ENCODE results near the gene TMEM141. TPM values are rescaled to one million over a fixed set of nuclear protein-coding genes. Genes with fewer than 3 reads are reported as not detected.
"Not testable (repeated sequence)": the region's sequence is repeated elsewhere in the genome, so short reads cannot be mapped to it uniquely, and the experiment has no call there.

The TMEM141 gene
- total RNA-seq, 2 experiments from 2014 or later = 43.2 to 70.2 TPM

DNA sequence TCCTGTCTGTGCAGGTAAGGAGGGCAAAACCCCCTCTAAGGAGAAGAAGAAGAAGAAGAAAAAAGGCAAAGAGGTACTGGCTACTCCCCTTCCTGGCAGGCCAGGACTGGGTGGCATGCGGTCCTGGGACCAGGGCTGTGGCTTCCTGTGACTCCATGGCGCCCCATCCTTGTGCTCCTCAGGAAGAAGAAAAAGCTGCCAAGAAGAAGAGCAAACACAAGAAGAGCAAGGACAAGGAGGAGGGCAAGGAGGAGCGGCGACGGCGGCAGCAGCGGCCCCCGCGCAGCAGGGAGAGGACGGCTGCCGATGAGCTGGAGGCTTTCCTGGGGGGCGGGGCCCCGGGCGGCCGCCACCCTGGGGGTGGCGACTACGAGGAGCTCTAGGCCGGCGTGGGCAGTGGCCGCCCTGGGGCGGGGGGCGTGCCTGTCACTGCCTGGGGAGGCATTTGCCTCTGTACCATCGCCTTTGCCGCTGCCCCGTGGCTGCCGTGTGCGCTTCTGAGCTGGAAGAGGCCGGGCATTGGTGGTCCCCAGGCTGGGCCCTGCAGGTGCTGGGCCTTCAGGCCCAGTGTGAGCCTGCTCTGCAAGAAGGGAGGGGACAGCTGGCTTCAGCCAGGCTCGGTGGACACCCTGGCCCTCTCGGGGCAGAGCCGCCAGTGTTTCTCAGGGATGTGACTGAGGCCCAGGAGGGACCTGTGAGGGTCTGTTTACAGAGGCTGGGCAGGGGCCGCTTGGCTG is 49.2 kb downstream of the TMEM141 start:
- H3K27ac ChIP-seq (ENCODE audit: low read depth, low read length, poor library complexity, severe bottlenecking) = no peak overlapping the region
- no peaks in the 10 kb centered on the region for H3K9me3 ChIP-seq (ENCODE audit: low read length)
- POLR2A ChIA-PET = no interaction called here
- no peaks in the 10 kb centered on the region for H3K79me2 ChIP-seq (ENCODE audit: insufficient read depth, low read depth, low read length)
- peaks cover 45% of the 10 kb centered on the region for H3K36me3 ChIP-seq (ENCODE audit: insufficient read depth, low read length)
- H3K4me3 ChIP-seq (ENCODE audit: low read depth, low read length, poor library complexity, severe bottlenecking) = no peak overlapping the region
- TF ChIP-seq EZH2phosphoT487 (IDR thresholded peaks at IDR 0.05; ENCODE audit: borderline replicate concordance, low read depth, low read length) = no peak
- CTCF ChIA-PET (ENCODE audit: unreplicated experiment) = no interaction called here
- H2AFZ ChIP-seq (ENCODE audit: low read length) = no peak overlapping the region
- intact Hi-C loops (cut with micrococcal nuclease; ENCODE audit: unreplicated experiment) = no loop called here
- TSS peak; percentile 96 for BruUV-seq (replicated peaks)
- no peaks in the 10 kb centered on the region for H4K20me1 ChIP-seq (ENCODE audit: insufficient read depth, low read length)
- peaks cover 22% of the 10 kb centered on the region for H3K4me1 ChIP-seq (ENCODE audit: insufficient read depth, low read length, poor library complexity, severe bottlenecking)
- H3K4me2 ChIP-seq (ENCODE audit: low read length) = no peak overlapping the region
- no peaks in the 10 kb centered on the region for H3K9me2 ChIP-seq (ENCODE audit: insufficient read depth, low read length)
- DNase-seq (ENCODE audit: low spot score) = no peak

DNA sequence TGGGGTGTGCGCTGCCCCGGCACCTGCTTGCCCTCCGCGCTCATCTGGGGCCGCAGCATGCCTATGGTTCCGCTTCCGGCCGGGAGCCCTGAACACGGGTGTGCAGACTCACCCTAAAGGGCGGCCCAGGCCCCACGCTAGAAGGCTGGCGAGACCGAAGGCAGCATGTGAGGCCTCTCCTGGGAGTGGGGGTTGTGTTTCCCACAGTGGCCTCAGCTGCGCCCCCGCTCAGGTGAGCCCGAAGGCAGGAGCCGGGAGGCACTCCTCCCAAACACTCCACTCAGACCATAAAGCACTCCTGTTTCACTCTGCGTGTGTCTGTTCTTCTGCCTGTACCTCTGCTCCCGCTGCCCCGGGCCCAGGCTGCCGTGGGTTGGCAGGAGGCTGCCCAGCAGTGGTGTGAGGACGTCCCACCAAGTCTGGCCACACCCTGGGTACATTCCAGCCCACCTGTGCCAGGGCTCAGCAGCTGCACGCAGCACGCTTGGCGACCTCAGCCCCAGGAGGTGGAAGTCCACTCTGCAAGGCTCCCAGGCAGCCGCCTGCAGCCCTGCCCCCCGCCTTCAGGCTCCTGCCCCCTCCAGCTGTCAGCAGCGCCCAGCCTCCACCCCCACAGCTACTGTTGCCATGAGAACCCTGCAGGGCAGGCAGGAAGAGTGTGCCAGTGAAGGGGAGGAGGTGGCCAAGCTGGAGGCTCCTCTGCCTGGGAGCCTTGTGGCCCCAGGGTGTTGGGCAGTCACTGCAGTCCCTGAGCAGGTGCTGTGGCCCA is 49.9 kb downstream of the TMEM141 start:
- no peak overlapping the region for H2AFZ ChIP-seq (ENCODE audit: low read length)
- BruUV-seq (replicated peaks) = no TSS peak
- H3K4me2 ChIP-seq (ENCODE audit: low read length) = no peak overlapping the region
- no peaks in the 10 kb centered on the region for H3K9me2 ChIP-seq (ENCODE audit: insufficient read depth, low read length)
- H3K36me3 ChIP-seq (ENCODE audit: insufficient read depth, low read length) = peaks cover 42% of the 10 kb centered on the region
- TF ChIP-seq, protein P1, sequence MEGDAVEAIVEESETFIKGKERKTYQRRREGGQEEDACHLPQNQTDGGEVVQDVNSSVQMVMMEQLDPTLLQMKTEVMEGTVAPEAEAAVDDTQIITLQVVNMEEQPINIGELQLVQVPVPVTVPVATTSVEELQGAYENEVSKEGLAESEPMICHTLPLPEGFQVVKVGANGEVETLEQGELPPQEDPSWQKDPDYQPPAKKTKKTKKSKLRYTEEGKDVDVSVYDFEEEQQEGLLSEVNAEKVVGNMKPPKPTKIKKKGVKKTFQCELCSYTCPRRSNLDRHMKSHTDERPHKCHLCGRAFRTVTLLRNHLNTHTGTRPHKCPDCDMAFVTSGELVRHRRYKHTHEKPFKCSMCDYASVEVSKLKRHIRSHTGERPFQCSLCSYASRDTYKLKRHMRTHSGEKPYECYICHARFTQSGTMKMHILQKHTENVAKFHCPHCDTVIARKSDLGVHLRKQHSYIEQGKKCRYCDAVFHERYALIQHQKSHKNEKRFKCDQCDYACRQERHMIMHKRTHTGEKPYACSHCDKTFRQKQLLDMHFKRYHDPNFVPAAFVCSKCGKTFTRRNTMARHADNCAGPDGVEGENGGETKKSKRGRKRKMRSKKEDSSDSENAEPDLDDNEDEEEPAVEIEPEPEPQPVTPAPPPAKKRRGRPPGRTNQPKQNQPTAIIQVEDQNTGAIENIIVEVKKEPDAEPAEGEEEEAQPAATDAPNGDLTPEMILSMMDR (conservative IDR thresholded peaks at IDR 0.05; ENCODE audit: low read length) = no peak
- TF ChIP-seq EZH2phosphoT487 (IDR thresholded peaks at IDR 0.05; ENCODE audit: borderline replicate concordance, low read depth, low read length) = no peak
- CTCF ChIA-PET (ENCODE audit: unreplicated experiment) = no interaction called here
- peaks cover 22% of the 10 kb centered on the region for H3K4me1 ChIP-seq (ENCODE audit: insufficient read depth, low read length, poor library complexity, severe bottlenecking)
- H3K9me3 ChIP-seq (ENCODE audit: low read length) = no peaks in the 10 kb centered on the region
- H3K4me3 ChIP-seq (ENCODE audit: low read depth, low read length, poor library complexity, severe bottlenecking) = no peak overlapping the region
- intact Hi-C loops (cut with micrococcal nuclease; ENCODE audit: unreplicated experiment) = no loop called here
- DNase-seq (ENCODE audit: low spot score) = no peak
- H3K27ac ChIP-seq (ENCODE audit: low read depth, low read length, poor library complexity, severe bottlenecking) = no peak overlapping the region
- POLR2A ChIA-PET = interaction anchor here (1.2 kb wide), 1 partner anchor 34 kb away, joined by 3 read pairs; the partner anchor contains the start of gene RABL6
- no peaks in the 10 kb centered on the region for H3K79me2 ChIP-seq (ENCODE audit: insufficient read depth, low read depth, low read length)
- H4K20me1 ChIP-seq (ENCODE audit: insufficient read depth, low read length) = no peaks in the 10 kb centered on the region

DNA sequence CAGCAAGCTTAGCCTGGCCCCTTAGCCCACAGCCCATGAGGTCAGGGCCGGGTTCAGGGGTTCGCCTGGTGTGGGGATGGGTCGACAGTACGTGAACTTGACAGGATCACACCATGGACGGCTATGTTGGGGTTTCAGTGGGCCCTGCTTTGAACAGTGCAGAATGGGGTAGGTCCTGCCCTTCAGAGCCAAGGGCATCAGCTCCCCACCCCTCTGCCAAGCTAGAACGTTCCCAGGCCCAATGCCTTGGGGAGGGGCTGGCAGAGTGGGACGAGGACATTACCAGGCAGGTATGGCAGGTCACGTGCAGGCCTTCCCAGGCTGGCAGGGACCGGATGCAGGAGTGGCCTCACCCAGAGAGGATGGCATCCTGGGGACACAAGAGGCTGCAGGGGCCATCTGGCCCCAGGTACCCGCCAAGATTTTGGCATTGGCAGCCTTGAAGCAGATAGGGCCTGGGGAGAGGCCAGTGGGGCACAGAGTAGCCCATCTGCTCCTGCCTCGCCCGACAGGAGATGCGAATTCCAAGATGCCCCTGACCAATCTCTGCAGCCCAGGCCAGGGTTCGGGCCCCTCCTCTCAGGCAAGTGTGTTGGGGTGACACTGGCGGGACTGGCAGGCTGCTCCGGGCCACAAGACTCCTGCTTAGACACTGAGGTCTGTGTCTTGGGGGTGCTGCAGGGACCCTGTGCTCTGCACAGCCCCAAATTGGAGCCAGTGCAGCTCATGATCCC is 50.7 kb downstream of the TMEM141 start:
- Histone ChIP-seq H3K4me1 (ENCODE audit: insufficient read depth, low read length, poor library complexity, severe bottlenecking) (peaks cover 22% of the 10 kb centered on the region), H3K4me2 (ENCODE audit: low read length) (peak overlapping the region; percentile 100), H3K36me3 (ENCODE audit: insufficient read depth, low read length) (peaks cover 39% of the 10 kb centered on the region)
- CTCF ChIA-PET (ENCODE audit: unreplicated experiment); H3K9me3 ChIP-seq (ENCODE audit: low read length); H2AFZ ChIP-seq (ENCODE audit: low read length); H3K4me3 ChIP-seq (ENCODE audit: low read depth, low read length, poor library complexity, severe bottlenecking); H3K9me2 ChIP-seq (ENCODE audit: insufficient read depth, low read length); H4K20me1 ChIP-seq (ENCODE audit: insufficient read depth, low read length); H3K79me2 ChIP-seq (ENCODE audit: insufficient read depth, low read depth, low read length); DNase-seq (ENCODE audit: low spot score); BruUV-seq (replicated peaks); H3K27ac ChIP-seq (ENCODE audit: low read depth, low read length, poor library complexity, severe bottlenecking); intact Hi-C loops (cut with micrococcal nuclease; ENCODE audit: unreplicated experiment): not testable (repeated sequence)
- POLR2A ChIA-PET = interaction anchor here (1.2 kb wide), 1 partner anchor 34 kb away, joined by 3 read pairs; the partner anchor contains the start of gene RABL6
